Neural cell (in vitro differentiated cells): ENCODE measurements around the gene CD3E. TPM values are rescaled to one million over a fixed set of nuclear protein-coding genes. Genes with fewer than 3 reads are reported as not detected.

Source experiments
- polyA plus RNA-seq: library from polyadenylated mRNA; depleted of rRNA; stranded (reverse); fragments of >200 nt; gene quantifications from 2 replicates; pipeline ENCODE4 v1.2.3, GENCODE V29; 2014
- small RNA-seq, 3 experiments: library from RNA; depleted of rRNA; stranded (forward); fragments of <200 nt; gene quantifications; one replicate each; pipeline ENCODE3, GENCODE V24; 2012

Gene CD3E
- polyA plus RNA-seq, 1 donor from 2014 or later, result not detected

Small RNA genes within 50 kb of the gene (small RNA-seq; reads per million reads assigned to genes)
- 0 reads per million in 3 experiments for gene AP001582.1

Other genes starting within 250 kb of the CD3E start
- not detected in 2 replicates for gene TMPRSS4, start 227.7 kb upstream of the CD3E start, polyA plus RNA-seq
- gene SMIM35, start 217.8 kb upstream of the CD3E start, polyA plus RNA-seq, result 0.12 TPM in 1 of 2 replicates, not detected in the other
- gene SCN4B, start 151.9 kb upstream of the CD3E start, polyA plus RNA-seq, result 0.61 and 0.92 TPM in 2 replicates
- 1.0 and 1.1 TPM in 2 replicates for gene SCN2B, start 128.1 kb upstream of the CD3E start, polyA plus RNA-seq
- gene JAML, start 79.7 kb upstream of the CD3E start, polyA plus RNA-seq, result 0.28 TPM in 1 of 2 replicates, not detected in the other
- gene MPZL3, start 52.4 kb upstream of the CD3E start, polyA plus RNA-seq, result 3.6 and 5.4 TPM in 2 replicates
- not detected in 2 replicates for gene MPZL2, start 40.4 kb upstream of the CD3E start, polyA plus RNA-seq
- gene CD3D, start 38.0 kb downstream of the CD3E start, polyA plus RNA-seq, result not detected in 2 replicates
- gene CD3G, start 39.6 kb downstream of the CD3E start, polyA plus RNA-seq, result not detected in 2 replicates
- gene UBE4A, start 54.9 kb downstream of the CD3E start, polyA plus RNA-seq, result 33.0 and 36.9 TPM in 2 replicates
- 107 and 153 TPM in 2 replicates for gene ATP5MG, start 96.9 kb downstream of the CD3E start, polyA plus RNA-seq
- gene KMT2A, start 131.8 kb downstream of the CD3E start, polyA plus RNA-seq, result 16.7 and 24.2 TPM in 2 replicates
- 1.3 and 4.3 TPM in 2 replicates for gene TTC36, start 222.7 kb downstream of the CD3E start, polyA plus RNA-seq
- gene TMEM25, start 226.5 kb downstream of the CD3E start, polyA plus RNA-seq, result 139 and 154 TPM in 2 replicates